HEK293 (cell line): ENCODE results near the gene FALEC.

ENCODE experiments used
- TCF7L2 ChIP-seq: IDR thresholded peaks from 2 replicates; pipeline ENCODE4 v1.6.1; 2011; ENCODE audit warnings: low read depth, mild to moderate bottlenecking, inconsistent platforms, low read length, moderate library complexity, borderline replicate concordance
- ZNF132 ChIP-seq: fragments of 450-650 bp; formaldehyde crosslinking; IDR thresholded peaks from 2 replicates; pipeline ENCODE4 v1.5.1; 2017; ENCODE audit warnings: missing biosample characterization, missing genetic modification characterization, borderline replicate concordance
- ZNF24 ChIP-seq: fragments of 450-650 bp; formaldehyde crosslinking; IDR thresholded peaks from 2 replicates; pipeline ENCODE4 v1.5.1; 2016; ENCODE audit warnings: missing biosample characterization, missing genetic modification characterization
- ZNF416 ChIP-seq: fragments of 450-650 bp; formaldehyde crosslinking; IDR thresholded peaks from 2 replicates; pipeline ENCODE4 v1.5.1; 2016; ENCODE audit warnings: missing biosample characterization, missing genetic modification characterization

DNA sequence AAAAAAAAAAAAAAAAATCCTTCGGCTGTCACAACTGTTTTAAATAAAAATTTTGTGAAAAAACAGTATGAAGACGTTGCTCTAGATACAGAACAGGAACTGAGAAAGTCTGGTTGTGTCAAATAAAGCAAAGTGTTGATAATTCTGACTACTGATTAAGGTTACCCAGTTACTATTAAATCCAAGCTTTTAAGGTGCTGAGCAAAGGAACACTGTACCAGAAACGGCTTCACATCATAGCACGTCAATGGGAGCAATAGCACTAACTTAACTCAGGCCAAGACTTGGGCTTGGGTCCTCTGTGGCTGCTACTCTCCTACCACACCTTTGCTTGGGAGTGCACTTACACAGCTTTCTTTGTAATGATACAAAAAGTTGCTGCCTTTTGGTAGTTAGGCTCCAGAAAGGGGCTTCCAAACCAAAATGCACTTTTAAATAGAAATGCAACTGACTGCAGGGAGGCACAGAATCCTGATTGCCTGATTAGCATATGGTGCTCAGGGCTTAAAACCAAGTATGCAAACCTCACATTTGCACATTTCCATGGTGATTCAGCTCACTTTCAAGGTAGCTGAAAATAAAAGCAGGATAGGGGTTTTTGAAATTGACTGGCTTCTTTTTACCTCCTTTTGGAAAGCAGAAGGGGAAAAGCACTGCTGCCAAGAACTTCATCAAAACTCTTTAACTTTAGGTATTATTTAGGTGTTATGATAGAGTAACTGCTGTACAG, 57.5 kb downstream of the FALEC start:
- TF ChIP-seq TCF7L2: no peak
- no peak for TF ChIP-seq ZNF24 (tag by site-specific recombination)
- no peak for TF ChIP-seq ZNF416 (tag by site-specific recombination)
- TF ChIP-seq ZNF132 (tag by site-specific recombination): no peak
